ENCODE results near the gene GRIK4. TPM values are rescaled to one million over a fixed set of nuclear protein-coding genes. Genes with fewer than 3 reads are reported as not detected.

GRIK4 gene
- polyA plus RNA-seq, 1 of the 3 experiments (the other 2 are of a cell fraction), result 0.03 TPM

GRCh38 chr11:120690406-120690805, 178.9 kb downstream of the GRIK4 start:
- Histone ChIP-seq H3K4me2 (no peak overlapping the region), H2AFZ (ENCODE audit: low read depth) (no peak overlapping the region), H3K27ac (ENCODE audit: low read depth in 2 of 2, low read length in 1 of 2) (no peak overlapping the region), H3K36me3 (replicated peaks in 1 of 2; ENCODE audit: control insufficient read depth in 1 of 2, insufficient read depth in 2 of 2, low read length in 1 of 2) (no peaks in the 10 kb centered on the region), H3K9me3 (no peaks in the 10 kb centered on the region), H3K9me2 (no peaks in the 10 kb centered on the region), H3K27me3 (ENCODE audit: insufficient read depth) (peaks cover 5% of the 10 kb centered on the region; the same call in 1 of the 2 replicates), H3K4me1 (ENCODE audit: control insufficient read depth in 1 of 2, insufficient read depth in 2 of 2, low read depth in 1 of 2, low read length in 1 of 2) (no peaks in the 10 kb centered on the region; a peak in 1 of 4 replicates), H4K20me1 (ENCODE audit: insufficient read depth) (peaks cover 3% of the 10 kb centered on the region; the same call in 1 of the 2 replicates), H3K9ac (no peak overlapping the region), H3F3A (replicated peaks; ENCODE audit: insufficient read depth) (no peaks in the 10 kb centered on the region), H3K79me2 (ENCODE audit: insufficient read depth) (no peaks in the 10 kb centered on the region), H3K4me3 (ENCODE audit: low read depth in 2 of 2, low read length in 1 of 2) (no peak overlapping the region)
- DNase-seq, result no peak
- TF ChIP-seq ELF1 (IDR thresholded peaks at IDR 0.05), result no peak
- TF ChIP-seq NRF1 (IDR thresholded peaks at IDR 0.05; ENCODE audit: low read depth, low read length), result no peak
- TF ChIP-seq RFX5 (IDR thresholded peaks at IDR 0.05; ENCODE audit: low read length), result no peak
- POLR2A ChIA-PET, result no interaction called here
- 40% methylated on average over 3 of the region's 5 CpGs for WGBS (ENCODE audit: low lambda C conversion rate)
- CTCF ChIA-PET, result interaction anchor here (1.0 kb wide), 1 partner anchor 179 kb away, joined by 3 read pairs; the partner anchor contains the start of gene GRIK4

DNA sequence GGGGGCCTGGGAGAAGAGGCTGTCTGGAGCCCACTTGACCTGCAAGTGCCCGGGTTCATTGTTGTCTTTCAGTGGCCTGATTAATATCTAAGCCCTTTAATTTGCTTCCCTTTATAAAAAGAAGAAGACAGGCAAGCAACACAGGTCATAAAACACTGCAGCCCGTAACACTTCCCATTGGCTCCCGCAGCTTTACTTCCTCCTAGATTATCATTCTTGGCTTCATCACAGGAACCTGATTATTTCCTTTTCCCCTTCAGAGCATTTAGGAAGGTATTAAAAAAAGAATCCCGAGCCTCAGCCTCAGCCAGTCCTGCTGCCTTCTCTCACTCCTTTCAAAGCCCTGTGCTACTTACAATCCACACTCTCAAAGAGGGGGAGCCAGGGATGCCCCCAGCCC, 183.2 kb downstream of the GRIK4 start:
- TF ChIP-seq, protein P1, sequence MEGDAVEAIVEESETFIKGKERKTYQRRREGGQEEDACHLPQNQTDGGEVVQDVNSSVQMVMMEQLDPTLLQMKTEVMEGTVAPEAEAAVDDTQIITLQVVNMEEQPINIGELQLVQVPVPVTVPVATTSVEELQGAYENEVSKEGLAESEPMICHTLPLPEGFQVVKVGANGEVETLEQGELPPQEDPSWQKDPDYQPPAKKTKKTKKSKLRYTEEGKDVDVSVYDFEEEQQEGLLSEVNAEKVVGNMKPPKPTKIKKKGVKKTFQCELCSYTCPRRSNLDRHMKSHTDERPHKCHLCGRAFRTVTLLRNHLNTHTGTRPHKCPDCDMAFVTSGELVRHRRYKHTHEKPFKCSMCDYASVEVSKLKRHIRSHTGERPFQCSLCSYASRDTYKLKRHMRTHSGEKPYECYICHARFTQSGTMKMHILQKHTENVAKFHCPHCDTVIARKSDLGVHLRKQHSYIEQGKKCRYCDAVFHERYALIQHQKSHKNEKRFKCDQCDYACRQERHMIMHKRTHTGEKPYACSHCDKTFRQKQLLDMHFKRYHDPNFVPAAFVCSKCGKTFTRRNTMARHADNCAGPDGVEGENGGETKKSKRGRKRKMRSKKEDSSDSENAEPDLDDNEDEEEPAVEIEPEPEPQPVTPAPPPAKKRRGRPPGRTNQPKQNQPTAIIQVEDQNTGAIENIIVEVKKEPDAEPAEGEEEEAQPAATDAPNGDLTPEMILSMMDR (IDR thresholded peaks at IDR 0.05), result no peak
- no peak for TF ChIP-seq MEF2A (IDR thresholded peaks at IDR 0.05; ENCODE audit: borderline replicate concordance, low read depth)
- no peak for TF ChIP-seq RXRA (IDR thresholded peaks at IDR 0.05; ENCODE audit: borderline replicate concordance, low read depth)
- no peak for TF ChIP-seq NRF1 (IDR thresholded peaks at IDR 0.05; ENCODE audit: low read depth, low read length)
- TF ChIP-seq JUND (IDR thresholded peaks at IDR 0.05), result no peak
- TF ChIP-seq GATA2 (CRISPR knock-in tag; IDR thresholded peaks at IDR 0.05), result no peak
- no peak for TF ChIP-seq TEAD4 (IDR thresholded peaks at IDR 0.05; ENCODE audit: borderline replicate concordance, insufficient read depth)
- no peak for TF ChIP-seq FOXJ3 (CRISPR knock-in tag; IDR thresholded peaks at IDR 0.05)
- TF ChIP-seq TAF1 (IDR thresholded peaks at IDR 0.05; ENCODE audit: borderline replicate concordance, low read depth, low read length), result no peak
- TF ChIP-seq, protein P2, sequence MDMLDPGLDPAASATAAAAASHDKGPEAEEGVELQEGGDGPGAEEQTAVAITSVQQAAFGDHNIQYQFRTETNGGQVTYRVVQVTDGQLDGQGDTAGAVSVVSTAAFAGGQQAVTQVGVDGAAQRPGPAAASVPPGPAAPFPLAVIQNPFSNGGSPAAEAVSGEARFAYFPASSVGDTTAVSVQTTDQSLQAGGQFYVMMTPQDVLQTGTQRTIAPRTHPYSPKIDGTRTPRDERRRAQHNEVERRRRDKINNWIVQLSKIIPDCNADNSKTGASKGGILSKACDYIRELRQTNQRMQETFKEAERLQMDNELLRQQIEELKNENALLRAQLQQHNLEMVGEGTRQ (IDR thresholded peaks at IDR 0.05; ENCODE audit: borderline replicate concordance, low read depth, low read length), result no peak
- TF ChIP-seq GABPA (IDR thresholded peaks at IDR 0.05; ENCODE audit: low read depth), result no peak
- TF ChIP-seq RFX5 (IDR thresholded peaks at IDR 0.05; ENCODE audit: low read length), result no peak
- no peak for TF ChIP-seq FOXM1 (IDR thresholded peaks at IDR 0.05; ENCODE audit: low read depth)
- no peak for TF ChIP-seq SIN3A (IDR thresholded peaks at IDR 0.05; ENCODE audit: borderline replicate concordance, low read depth, low read length)
- H3K27ac ChIP-seq (ENCODE audit: low read depth in 2 of 2, low read length in 1 of 2), result no peak overlapping the region
- H3K9me3 ChIP-seq, result no peaks in the 10 kb centered on the region
- no peak overlapping the region for H3K9ac ChIP-seq
- no peak overlapping the region for H2AFZ ChIP-seq (ENCODE audit: low read depth)
- CTCF ChIA-PET, result interaction anchor here (1.2 to 7.8 kb wide), 9 partner anchors 8 to 184 kb away, joined by 3 to 66 read pairs (median 5); partner anchors contain the start of gene GRIK4
- no peak overlapping the region for H3K4me3 ChIP-seq (ENCODE audit: low read depth in 2 of 2, low read length in 1 of 2)
- no peaks in the 10 kb centered on the region for H4K20me1 ChIP-seq (ENCODE audit: insufficient read depth)
- H3F3A ChIP-seq (replicated peaks; ENCODE audit: insufficient read depth), result no peaks in the 10 kb centered on the region
- DNase-seq, result no peak
- 51% methylated on average over 4 of the region's 4 CpGs for WGBS (ENCODE audit: low lambda C conversion rate)
- no peaks in the 10 kb centered on the region for H3K9me2 ChIP-seq
- POLR2A ChIA-PET, result no interaction called here
- H3K27me3 ChIP-seq (ENCODE audit: insufficient read depth), result no peaks in the 10 kb centered on the region
- H3K36me3 ChIP-seq (replicated peaks in 1 of 2; ENCODE audit: control insufficient read depth in 1 of 2, insufficient read depth in 2 of 2, low read length in 1 of 2), result no peaks in the 10 kb centered on the region
- no peak overlapping the region for H3K4me2 ChIP-seq
- H3K4me1 ChIP-seq (ENCODE audit: control insufficient read depth in 1 of 2, insufficient read depth in 2 of 2, low read depth in 1 of 2, low read length in 1 of 2), result no peaks in the 10 kb centered on the region; a peak in 1 of 4 replicates
- no peaks in the 10 kb centered on the region for H3K79me2 ChIP-seq (ENCODE audit: insufficient read depth)

Data from SK-N-SH (cell line).